HG03175 (cell line): ENCODE data around the gene NDUFC1.
"Not testable (repeated sequence)": the region's sequence is repeated elsewhere in the genome, so short reads cannot be mapped to it uniquely, and the experiment has no call there.

ENCODE experiments used
- ATAC-seq: cut with Tn5 transposase; IDR thresholded peaks from one replicate; pipeline ENCODE4 v1.9.1; 2021; ENCODE audit warnings: mild to moderate bottlenecking, moderate library complexity; ENCODE audit not compliant: unreplicated experiment

Gene NDUFC1

DNA sequence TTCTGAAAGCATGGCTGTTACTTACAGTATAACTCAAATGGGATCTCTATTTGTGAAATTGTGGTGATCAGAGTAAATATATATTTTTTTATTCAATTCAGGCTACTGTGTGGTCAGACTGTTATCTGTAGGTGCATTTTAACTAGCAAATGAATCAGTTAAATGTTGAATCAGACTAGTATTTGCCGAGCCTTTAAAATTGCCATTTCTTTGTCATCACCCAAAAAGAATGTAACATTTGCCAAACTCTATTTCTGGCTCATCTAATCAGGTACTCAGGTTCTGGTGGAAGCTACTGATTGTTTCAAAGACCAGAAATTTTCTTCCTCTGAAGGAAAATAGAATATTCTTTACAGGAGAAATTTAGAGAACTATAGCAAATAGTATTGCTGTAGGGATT lies 2.7 kb downstream of the NDUFC1 start:
- ATAC-seq = no peak

GRCh38 chr4:139297001-139297410 lies 5.3 kb downstream of the NDUFC1 start:
- ATAC-seq = no peak

DNA sequence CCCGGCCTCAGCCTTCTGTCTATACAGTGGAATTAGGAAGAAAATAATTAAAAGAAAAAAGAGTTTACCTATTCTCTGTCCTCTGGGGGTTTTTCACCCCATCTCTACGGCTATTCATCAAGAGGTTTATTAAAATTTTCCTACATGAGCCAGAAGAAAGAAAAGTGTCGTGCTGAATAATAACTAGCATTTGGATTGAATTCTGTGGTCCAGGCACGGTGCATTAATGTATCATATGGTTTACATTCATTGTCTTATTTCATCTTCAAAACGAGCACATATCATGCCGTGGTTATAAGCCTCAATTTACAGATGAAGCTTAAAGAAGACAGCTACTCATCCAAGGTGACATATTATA lies 6.4 kb downstream of the NDUFC1 start:
- ATAC-seq = no peak

- ATAC-seq = peak; percentile 94
Observed at GRCh38 chr4:139295206-139295941, 6.9 kb downstream of the NDUFC1 start.

DNA sequence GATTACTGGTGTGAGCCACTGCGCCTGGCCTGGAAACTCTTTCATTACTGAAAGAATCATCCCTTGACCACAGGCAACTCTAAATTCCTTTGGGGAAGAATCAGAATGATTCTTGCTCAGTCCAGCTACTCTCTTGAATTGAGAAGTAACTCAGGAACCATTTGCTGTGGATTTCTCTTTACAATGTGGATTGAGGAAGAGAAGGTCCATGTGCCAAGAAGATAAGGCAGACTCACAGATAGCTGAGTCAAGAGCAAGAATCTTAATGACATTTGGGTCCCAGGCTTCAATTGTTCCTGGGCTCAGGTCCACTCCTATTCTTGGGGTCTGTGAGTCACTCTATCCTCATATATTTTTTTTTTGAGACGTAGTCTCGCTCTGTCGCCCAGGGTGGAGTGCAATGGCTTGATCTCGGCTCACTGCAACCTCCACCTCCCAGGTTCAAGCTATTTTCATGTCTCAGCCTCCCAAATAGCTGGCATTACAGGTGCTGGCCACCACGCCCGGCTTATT lies 16.0 kb downstream of the NDUFC1 start:
- ATAC-seq = no peak

GRCh38 chr4:139282721-139283075 lies 19.6 kb downstream of the NDUFC1 start:
- ATAC-seq = no peak

GRCh38 chr4:139282065-139282720 lies 20.1 kb downstream of the NDUFC1 start:
- no peak for ATAC-seq

DNA sequence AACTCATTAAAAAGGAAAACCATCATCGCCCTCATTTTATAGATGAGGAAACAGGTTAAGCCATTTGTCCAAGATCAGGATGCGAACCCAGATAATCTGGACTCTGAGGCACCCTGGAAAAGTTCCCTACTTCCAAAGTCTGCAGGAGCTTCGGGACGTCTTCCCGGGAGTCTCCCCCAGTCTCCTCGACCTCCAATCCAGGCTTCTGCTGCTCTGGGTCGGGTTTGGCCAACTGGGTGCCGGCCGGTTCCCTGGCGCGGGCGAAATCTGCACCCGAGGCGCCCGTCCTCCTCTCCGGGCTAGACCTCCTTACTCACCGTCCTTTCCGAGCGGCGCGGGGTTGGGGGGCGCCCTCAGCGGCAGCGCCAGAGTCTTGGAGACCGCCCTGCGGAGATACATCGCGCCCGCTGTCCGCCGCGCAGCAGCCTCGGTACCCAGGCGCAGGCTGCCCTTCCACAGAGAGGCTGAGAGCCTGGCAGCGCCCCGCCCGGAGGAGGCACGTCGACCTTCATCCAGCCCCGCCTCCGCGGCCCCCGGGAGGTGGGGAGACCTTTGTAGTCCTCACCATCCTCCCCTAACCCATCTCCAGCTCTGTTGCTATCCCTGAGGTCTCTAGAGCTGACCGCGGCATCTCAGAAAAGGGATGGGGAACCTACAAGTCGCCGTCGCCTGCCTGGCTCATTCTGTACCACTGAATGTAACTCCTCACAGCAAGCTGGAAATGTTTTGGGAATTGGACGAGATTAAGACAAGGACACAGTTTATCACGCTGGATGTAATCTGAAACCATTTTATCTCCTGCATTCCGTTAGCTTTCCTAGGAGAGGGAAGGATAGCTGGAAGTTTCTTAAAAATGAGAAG lies 22.3 kb downstream of the NDUFC1 start, which contains the start of gene MGARP:
Gene MGARP, minus strand, starts transcription at position 466 of the 861 bp plus-strand sequence. Its CDS starts 67 bp downstream, at position 399.
- ATAC-seq = no peak

DNA sequence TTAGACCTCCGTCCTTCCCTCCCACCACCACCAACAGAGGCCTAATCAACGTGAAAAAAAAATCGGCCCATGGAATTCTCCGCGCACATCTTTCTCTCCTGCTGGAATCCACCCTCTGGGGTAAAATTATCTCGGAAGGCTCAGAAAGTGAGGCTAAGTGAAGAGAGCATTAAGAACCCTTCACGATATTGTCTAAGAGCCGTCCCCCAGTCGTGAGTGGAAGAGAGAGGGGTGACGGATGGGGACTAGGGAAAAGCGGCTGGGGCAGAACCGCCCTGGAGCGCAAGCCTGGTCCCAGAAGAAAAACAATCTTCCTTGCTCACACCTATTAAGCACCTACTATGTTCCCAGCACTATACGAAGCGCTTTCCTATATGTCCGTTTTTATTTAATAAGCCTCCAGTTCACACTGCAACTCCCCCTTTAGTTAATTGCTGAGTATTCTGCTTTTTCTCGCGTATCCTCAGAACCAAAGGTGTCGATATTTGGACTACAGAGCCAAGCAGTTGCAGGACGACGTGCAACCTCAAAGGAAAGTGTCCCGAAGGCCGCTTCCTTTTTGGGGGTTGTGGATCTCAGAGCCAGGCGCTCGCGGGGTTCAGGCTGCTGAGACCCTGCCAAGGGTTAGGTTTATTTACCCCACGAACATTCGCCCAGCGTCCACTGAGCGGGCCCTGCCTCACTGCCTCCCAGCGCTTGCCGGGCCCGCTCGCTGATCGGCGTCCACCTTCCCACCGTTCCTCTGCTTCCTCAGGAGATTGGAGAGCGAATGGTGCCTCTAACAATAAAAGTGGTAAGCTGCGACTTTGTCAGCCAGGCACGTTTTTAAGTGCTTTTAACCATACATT lies 23.1 kb downstream of the NDUFC1 start:
- ATAC-seq = no peak

- no peak for ATAC-seq
Observed at GRCh38 chr4:139278485-139278884, 23.8 kb downstream of the NDUFC1 start.

DNA sequence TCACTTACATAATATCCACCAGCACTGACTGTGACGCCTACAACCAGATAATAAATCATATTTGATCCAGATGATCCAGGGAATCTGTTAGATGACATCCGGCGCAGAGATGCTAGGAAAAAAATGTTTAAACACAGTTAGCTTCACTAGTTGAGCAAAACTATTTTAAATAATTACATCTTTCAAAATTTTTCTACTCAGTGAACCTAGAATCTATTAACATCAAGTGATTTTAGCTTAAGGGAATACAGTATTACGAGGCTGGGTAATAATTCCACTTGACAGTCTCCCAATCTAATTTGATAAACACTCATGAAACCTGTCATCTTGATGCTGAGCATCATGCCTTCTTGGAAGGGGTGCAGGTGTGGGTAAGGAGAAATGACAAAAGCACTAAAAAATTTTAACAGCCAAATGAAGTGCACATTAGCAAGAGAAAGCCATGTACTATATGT lies 27.0 kb downstream of the NDUFC1 start:
- ATAC-seq = no peak

DNA sequence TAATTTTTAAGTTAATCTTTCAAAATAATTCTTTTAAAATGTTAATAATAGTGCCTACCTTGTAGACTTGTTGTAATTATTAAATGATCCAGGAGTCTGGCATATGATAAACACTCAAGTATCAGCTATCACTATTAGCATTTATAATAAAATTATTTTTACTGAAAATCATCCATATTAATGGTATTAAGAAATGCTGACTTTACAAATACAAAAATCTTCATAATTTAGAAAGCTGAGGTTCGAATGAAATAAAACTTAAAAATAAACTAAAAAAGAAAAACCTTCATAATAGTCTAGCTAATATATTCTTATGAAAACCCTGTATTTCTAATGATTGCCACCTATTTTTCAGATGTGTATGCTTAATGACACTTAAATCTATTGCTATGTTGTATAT lies 27.5 kb downstream of the NDUFC1 start:
- no peak for ATAC-seq

- no peak for ATAC-seq
Observed at GRCh38 chr4:139273835-139274234, 28.4 kb downstream of the NDUFC1 start.

DNA sequence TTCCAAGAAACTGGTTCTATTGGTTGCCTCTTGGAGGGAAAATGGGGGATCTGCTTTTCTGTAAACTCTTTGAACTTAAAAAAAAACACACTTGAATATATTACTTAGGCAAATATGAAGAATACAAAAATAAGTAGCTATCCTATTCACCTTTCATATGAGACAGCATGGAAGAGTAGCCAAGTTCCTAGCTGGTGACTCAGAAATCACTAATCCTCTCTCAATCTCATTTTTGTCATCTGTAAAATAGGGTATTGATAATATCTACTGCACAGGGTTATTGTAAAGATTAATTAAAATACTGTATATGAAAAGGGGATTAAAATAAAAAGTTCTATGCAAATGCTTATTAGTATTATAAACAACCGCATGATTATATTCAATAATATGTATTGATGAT lies 35.0 kb downstream of the NDUFC1 start:
- ATAC-seq = no peak

- ATAC-seq = peak; percentile 97
Observed at GRCh38 chr4:139266583-139267257, 35.6 kb downstream of the NDUFC1 start.

- no peak for ATAC-seq
Observed at GRCh38 chr4:139266208-139266582, 36.1 kb downstream of the NDUFC1 start.

DNA sequence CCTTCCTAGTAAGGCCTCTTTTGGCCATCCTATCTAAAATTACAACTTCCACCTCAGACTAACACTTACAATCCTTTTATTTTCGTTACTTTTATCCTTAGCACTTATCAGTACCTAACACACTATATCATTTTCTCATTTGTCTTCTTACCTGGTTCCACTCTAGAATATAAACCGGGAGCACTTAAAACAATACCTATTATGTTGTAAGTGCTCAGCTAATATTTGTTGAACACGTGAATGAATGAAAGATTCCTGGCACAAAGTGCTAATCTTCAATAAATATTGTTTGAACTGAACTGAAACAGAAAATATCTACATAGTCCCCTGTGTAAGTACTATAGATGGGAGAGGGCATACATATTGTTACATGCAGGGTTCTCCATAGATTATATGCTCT lies 36.6 kb downstream of the NDUFC1 start:
- no peak for ATAC-seq

- ATAC-seq = no peak
Observed at GRCh38 chr4:139256349-139256748, 45.9 kb downstream of the NDUFC1 start.

GRCh38 chr4:139255581-139255980 lies 46.7 kb downstream of the NDUFC1 start:
- ATAC-seq = not testable (repeated sequence)

GRCh38 chr4:139253713-139254112 lies 48.6 kb downstream of the NDUFC1 start:
- ATAC-seq = no peak
